HG03064 (cell line): Measurements from ENCODE around the gene FITM1.

Source experiments
- ATAC-seq: cut with Tn5 transposase; IDR thresholded peaks from one replicate; pipeline ENCODE4 v1.9.1; 2021; ENCODE audit warnings: low read depth; ENCODE audit not compliant: unreplicated experiment

Gene FITM1

DNA sequence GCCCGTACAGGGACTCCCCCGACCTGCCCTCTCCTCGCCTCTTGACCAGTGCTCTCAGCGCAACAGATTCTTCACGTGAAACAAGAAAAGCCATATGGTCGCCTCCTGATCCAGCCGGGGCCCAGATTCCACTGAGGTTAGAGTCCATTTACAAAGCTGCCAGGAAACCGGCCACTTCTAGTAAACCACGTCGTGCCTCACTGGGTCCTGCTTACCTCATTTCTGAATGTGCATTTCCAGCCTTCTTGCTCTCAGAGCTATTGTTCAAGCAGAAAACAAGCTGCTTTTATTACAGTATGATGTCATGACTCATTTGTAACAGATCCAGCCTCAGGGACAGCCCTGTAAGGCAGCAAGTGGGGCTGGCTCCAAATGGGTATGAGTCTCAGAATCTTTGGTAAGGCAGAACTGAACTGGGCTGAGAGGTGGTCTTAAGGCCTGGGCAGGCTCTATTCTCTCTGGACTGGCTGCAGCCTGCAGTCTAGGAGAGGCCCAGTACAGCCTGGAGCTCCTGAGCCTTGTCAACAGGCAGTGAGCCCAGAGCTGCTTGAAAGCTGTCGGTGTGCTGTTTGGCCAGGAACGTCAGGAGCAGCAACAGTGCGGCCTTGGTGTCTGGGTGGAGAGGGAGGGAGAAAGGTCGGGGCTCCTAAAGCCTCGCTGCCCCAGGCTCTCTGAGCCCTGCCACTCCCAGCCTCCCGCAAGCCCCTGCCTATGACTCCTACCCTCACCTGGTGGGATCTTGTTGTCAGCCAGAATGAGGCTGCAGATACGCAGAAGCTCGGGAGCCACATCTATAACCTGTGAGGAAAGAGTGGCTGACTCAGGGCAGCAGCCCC lies 49.7 kb downstream of the FITM1 start:
- no peak for ATAC-seq

- ATAC-seq = no peak
Measured at GRCh38 chr14:24181371-24182077, 51.1 kb downstream of the FITM1 start.
